ENCODE measurements around the gene HCN1. TPM values are rescaled to one million over a fixed set of nuclear protein-coding genes. Genes with fewer than 3 reads are reported as not detected.
A peak's percentile ranks its signal among the peaks of the same experiment; 100 is the strongest.

Gene HCN1
- 0.04 and 0.09 TPM in 2 replicates for total RNA-seq (2021)
- percentile 18 among the genes with signal in this experiment for Bru-seq, nascent RNA
- BruChase-seq, experiment 1, labeled RNA remaining after a 2-hour chase = percentile 18 among the genes with signal in this experiment
- BruChase-seq, experiment 2, labeled RNA remaining after a 6-hour chase = percentile 14 among the genes with signal in this experiment
- long read RNA-seq = 0 reads

DNA sequence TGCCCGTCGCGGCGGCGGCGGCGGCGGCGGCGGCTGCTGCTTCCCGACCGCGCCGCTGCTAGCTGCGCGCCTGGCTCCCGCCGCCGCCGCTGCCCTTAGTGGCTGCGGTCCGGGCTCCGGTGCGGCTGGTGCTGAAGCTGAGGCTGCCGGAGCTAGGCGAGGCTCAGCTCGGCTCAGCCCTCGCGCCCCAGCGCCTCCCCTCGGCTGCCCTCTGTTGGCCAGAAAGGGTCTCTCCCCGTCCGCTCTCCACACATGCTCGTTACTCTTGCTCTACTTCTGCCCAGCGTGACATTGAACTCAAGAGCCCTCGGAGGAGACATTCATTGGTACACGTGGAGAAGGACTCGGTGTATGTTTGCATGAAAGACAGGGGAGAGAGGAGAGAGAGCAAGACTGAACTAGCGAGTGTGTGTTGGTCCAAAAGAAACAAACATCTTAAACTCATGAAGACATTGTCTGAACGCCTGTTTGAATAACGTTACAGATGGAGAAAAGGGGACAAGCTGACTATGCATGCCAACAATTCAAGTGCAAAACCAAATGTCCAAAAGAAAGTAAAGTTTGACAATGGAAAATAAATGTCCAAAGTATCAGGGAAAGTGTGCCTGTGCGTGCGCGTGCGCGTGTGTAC, at the start of gene HCN1:
Gene HCN1 (minus strand): TSS at position 175 of the 631 bp plus-strand sequence.
- ChIA-PET POLR2A (ENCODE audit: low non-redundant PET) (interaction anchor here (0.7 kb wide), 1 partner anchor 524 kb away, joined by 3 read pairs; no protein-coding TSS in a partner anchor), CTCF (interaction anchor here (0.7 to 1.1 kb wide), 2 partner anchors 10 to 13 kb away, joined by 3 read pairs; no protein-coding TSS in a partner anchor)

GRCh38 chr5:45741110-45741509, 44.9 kb upstream of the HCN1 start:
- no peak overlapping the region for H3K4me3 ChIP-seq (ENCODE audit: low read depth, low read length, poor library complexity, severe bottlenecking)
- H3K27ac ChIP-seq (ENCODE audit: low read depth, low read length, poor library complexity, severe bottlenecking) = no peak overlapping the region
- intact Hi-C loops (cut with micrococcal nuclease; ENCODE audit: unreplicated experiment) = no loop called here
- DNase-seq (ENCODE audit: low spot score) = no peak
- no peaks in the 10 kb centered on the region for H3K27me3 ChIP-seq (replicated peaks; ENCODE audit: insufficient read depth, low read depth, low read length, poor library complexity)
- H3K36me3 ChIP-seq (ENCODE audit: insufficient read depth, low read length, poor library complexity, severe bottlenecking) = no peaks in the 10 kb centered on the region
- POLR2A ChIA-PET (ENCODE audit: low non-redundant PET) = interaction anchor here (0.5 kb wide), 1 partner anchor 54 kb away, joined by 6 read pairs; no protein-coding TSS in a partner anchor
- TF ChIP-seq, protein P1, sequence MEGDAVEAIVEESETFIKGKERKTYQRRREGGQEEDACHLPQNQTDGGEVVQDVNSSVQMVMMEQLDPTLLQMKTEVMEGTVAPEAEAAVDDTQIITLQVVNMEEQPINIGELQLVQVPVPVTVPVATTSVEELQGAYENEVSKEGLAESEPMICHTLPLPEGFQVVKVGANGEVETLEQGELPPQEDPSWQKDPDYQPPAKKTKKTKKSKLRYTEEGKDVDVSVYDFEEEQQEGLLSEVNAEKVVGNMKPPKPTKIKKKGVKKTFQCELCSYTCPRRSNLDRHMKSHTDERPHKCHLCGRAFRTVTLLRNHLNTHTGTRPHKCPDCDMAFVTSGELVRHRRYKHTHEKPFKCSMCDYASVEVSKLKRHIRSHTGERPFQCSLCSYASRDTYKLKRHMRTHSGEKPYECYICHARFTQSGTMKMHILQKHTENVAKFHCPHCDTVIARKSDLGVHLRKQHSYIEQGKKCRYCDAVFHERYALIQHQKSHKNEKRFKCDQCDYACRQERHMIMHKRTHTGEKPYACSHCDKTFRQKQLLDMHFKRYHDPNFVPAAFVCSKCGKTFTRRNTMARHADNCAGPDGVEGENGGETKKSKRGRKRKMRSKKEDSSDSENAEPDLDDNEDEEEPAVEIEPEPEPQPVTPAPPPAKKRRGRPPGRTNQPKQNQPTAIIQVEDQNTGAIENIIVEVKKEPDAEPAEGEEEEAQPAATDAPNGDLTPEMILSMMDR (conservative IDR thresholded peaks at IDR 0.05; ENCODE audit: low read depth, low read length) = no peak
- no peak for TF ChIP-seq EZH2 (IDR thresholded peaks at IDR 0.05; ENCODE audit: borderline replicate concordance, low read depth, low read length, poor library complexity, severe bottlenecking)
- no peaks in the 10 kb centered on the region for H3K9me3 ChIP-seq (ENCODE audit: low read depth, low read length, poor library complexity, severe bottlenecking)
- H3K4me1 ChIP-seq (ENCODE audit: insufficient read depth, low read length, poor library complexity, severe bottlenecking) = no peaks in the 10 kb centered on the region
- no TSS peak for BruUV-seq (replicated peaks)
- CTCF ChIA-PET = no interaction called here

More for the DNA sequence above, at the start of gene HCN1:
- Histone ChIP-seq H3K27me3 (replicated peaks; ENCODE audit: insufficient read depth, low read depth, low read length, poor library complexity) (peaks cover 44% of the 10 kb centered on the region), H3K4me1 (ENCODE audit: insufficient read depth, low read length, poor library complexity, severe bottlenecking) (peaks cover 8% of the 10 kb centered on the region), H3K36me3 (ENCODE audit: insufficient read depth, low read length, poor library complexity, severe bottlenecking) (no peaks in the 10 kb centered on the region), H3K4me3 (ENCODE audit: low read depth, low read length, poor library complexity, severe bottlenecking) (peak within 1 kb of the TSS; percentile 25), H3K9me3 (ENCODE audit: low read depth, low read length, poor library complexity, severe bottlenecking) (no peaks in the 10 kb centered on the region), H3K27ac (ENCODE audit: low read depth, low read length, poor library complexity, severe bottlenecking) (no peak within 1 kb of the TSS)
- DNase-seq (ENCODE audit: low spot score) = peak; percentile 88
- intact Hi-C loops (cut with micrococcal nuclease; ENCODE audit: unreplicated experiment) = loop anchor here (2.0 to 5.0 kb wide), 2 partner anchors 658 to 754 kb away; no protein-coding TSS in a partner anchor
- TF ChIP-seq, protein P1 (conservative IDR thresholded peaks at IDR 0.05; ENCODE audit: low read depth, low read length) = peak; percentile 86
- TF ChIP-seq EZH2 (IDR thresholded peaks at IDR 0.05; ENCODE audit: borderline replicate concordance, low read depth, low read length, poor library complexity, severe bottlenecking) = no peak
- no TSS peak for BruUV-seq (replicated peaks)

GRCh38 chr5:45737153-45737552, 41.0 kb upstream of the HCN1 start:
- ChIA-PET POLR2A (ENCODE audit: low non-redundant PET) (no interaction called here), CTCF (no interaction called here)
- Histone ChIP-seq H3K4me1 (ENCODE audit: insufficient read depth, low read length, poor library complexity, severe bottlenecking) (no peaks in the 10 kb centered on the region), H3K36me3 (ENCODE audit: insufficient read depth, low read length, poor library complexity, severe bottlenecking) (no peaks in the 10 kb centered on the region), H3K27me3 (replicated peaks; ENCODE audit: insufficient read depth, low read depth, low read length, poor library complexity) (no peaks in the 10 kb centered on the region), H3K9me3 (ENCODE audit: low read depth, low read length, poor library complexity, severe bottlenecking) (no peaks in the 10 kb centered on the region), H3K27ac (ENCODE audit: low read depth, low read length, poor library complexity, severe bottlenecking) (no peak overlapping the region), H3K4me3 (ENCODE audit: low read depth, low read length, poor library complexity, severe bottlenecking) (no peak overlapping the region)
- no TSS peak for BruUV-seq (replicated peaks)
- intact Hi-C loops (cut with micrococcal nuclease; ENCODE audit: unreplicated experiment) = no loop called here
- TF ChIP-seq EZH2 (IDR thresholded peaks at IDR 0.05; ENCODE audit: borderline replicate concordance, low read depth, low read length, poor library complexity, severe bottlenecking) = no peak
- TF ChIP-seq, protein P1 (conservative IDR thresholded peaks at IDR 0.05; ENCODE audit: low read depth, low read length) = no peak
- DNase-seq (ENCODE audit: low spot score) = no peak

Measured in A673 (cell line).